ENCODE measurements around the gene ZNF814.

GRCh38 chr19:57916168-57916995, 27.5 kb upstream of the ZNF814 start, which contains the start of gene ZNF417:
- TF ChIP-seq, protein P1, sequence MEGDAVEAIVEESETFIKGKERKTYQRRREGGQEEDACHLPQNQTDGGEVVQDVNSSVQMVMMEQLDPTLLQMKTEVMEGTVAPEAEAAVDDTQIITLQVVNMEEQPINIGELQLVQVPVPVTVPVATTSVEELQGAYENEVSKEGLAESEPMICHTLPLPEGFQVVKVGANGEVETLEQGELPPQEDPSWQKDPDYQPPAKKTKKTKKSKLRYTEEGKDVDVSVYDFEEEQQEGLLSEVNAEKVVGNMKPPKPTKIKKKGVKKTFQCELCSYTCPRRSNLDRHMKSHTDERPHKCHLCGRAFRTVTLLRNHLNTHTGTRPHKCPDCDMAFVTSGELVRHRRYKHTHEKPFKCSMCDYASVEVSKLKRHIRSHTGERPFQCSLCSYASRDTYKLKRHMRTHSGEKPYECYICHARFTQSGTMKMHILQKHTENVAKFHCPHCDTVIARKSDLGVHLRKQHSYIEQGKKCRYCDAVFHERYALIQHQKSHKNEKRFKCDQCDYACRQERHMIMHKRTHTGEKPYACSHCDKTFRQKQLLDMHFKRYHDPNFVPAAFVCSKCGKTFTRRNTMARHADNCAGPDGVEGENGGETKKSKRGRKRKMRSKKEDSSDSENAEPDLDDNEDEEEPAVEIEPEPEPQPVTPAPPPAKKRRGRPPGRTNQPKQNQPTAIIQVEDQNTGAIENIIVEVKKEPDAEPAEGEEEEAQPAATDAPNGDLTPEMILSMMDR (IDR thresholded peaks at IDR 0.05) = peak in 8 of 12 donors; percentile 20 to 63 (median 40)
- peak in 1 of 2 donors; percentile 66 for TF ChIP-seq POLR2A (IDR thresholded peaks at IDR 0.05)
